Upper lobe of left lung (tissue), 4 donors: Measurements from ENCODE around the gene SLIT1.

Experiments used
- CTCF ChIP-seq, 6 experiments: fragments of 450-650 bp in 4 of 6; fragments of 200-600 bp in 2 of 6; sonication (generic) in 2 of 6; IDR thresholded peaks; one replicate each; pipeline ENCODE4 v1.5.1; 2016 to 2019; ENCODE audit warnings: antibody characterized with exemption in 6 of 6
- EP300 ChIP-seq, 4 donors: sonication (generic); formaldehyde crosslinking; IDR thresholded peaks; one replicate each; pipeline ENCODE4 v1.5.1; 2017; ENCODE audit warnings: antibody characterized with exemption in 4 of 4, control low read depth in 2 of 4
- POLR2AphosphoS5 ChIP-seq, 2 donors: sonication (generic); formaldehyde crosslinking; IDR thresholded peaks; one replicate each; pipeline ENCODE4 v1.5.1; 2017; ENCODE audit warnings: antibody characterized with exemption in 2 of 2

GRCh38 chr10:97178074-97178473 is 7.7 kb downstream of the SLIT1 start:
- TF ChIP-seq CTCF (IDR thresholded peaks at IDR 0.05) (no peak), POLR2AphosphoS5 (IDR thresholded peaks at IDR 0.05) (no peak), EP300 (IDR thresholded peaks at IDR 0.05) (no peak)
